ENCODE results near the gene OR3A2. TPM values are rescaled to one million over a fixed set of nuclear protein-coding genes. Genes with fewer than 3 reads are reported as not detected.
"Not testable (repeated sequence)": the region's sequence is repeated elsewhere in the genome, so short reads cannot be mapped to it uniquely, and the experiment has no call there.

The OR3A2 gene
- total and polyA plus RNA-seq, 2 donors (not counting 1 experiment from before 2014, with no cell fraction given): not detected

DNA sequence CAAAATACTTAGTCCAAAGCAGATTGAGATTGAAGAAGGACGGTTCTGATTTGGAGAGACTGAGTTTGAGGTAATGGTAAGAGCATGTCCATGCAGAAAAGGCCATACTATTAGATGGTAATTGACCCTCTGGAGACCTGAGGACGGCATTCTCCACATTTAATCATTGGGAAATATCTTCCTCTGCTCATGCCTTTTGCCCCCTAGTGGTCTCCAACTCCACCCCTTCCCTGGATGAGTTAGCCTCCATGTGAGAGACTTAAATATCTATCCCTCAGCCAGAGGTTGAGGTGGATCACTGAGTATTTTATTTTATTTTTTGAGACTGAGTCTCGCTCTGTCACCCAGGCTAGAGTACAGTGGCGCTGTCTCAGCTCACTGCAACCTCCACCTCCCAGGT, 77.5 kb downstream of the OR3A2 start:
- H3K4me2 ChIP-seq (ENCODE audit: extremely low read depth, insufficient read depth, low read length): no peak overlapping the region
- TF ChIP-seq, protein P1, sequence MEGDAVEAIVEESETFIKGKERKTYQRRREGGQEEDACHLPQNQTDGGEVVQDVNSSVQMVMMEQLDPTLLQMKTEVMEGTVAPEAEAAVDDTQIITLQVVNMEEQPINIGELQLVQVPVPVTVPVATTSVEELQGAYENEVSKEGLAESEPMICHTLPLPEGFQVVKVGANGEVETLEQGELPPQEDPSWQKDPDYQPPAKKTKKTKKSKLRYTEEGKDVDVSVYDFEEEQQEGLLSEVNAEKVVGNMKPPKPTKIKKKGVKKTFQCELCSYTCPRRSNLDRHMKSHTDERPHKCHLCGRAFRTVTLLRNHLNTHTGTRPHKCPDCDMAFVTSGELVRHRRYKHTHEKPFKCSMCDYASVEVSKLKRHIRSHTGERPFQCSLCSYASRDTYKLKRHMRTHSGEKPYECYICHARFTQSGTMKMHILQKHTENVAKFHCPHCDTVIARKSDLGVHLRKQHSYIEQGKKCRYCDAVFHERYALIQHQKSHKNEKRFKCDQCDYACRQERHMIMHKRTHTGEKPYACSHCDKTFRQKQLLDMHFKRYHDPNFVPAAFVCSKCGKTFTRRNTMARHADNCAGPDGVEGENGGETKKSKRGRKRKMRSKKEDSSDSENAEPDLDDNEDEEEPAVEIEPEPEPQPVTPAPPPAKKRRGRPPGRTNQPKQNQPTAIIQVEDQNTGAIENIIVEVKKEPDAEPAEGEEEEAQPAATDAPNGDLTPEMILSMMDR (conservative IDR thresholded peaks at IDR 0.05 in 1 of 2, IDR thresholded peaks at IDR 0.05 in 1 of 2; ENCODE audit: low read depth in 1 of 2, low read length in 2 of 2): no peak
- DNase-seq (ENCODE audit: low read depth in 2 of 2): no peak
- no peaks in the 10 kb centered on the region for H3K9me3 ChIP-seq (ENCODE audit: control insufficient read depth, insufficient read depth, low read depth, low read length)
- no peaks in the 10 kb centered on the region for H3K4me1 ChIP-seq (ENCODE audit: control insufficient read depth, extremely low read depth, insufficient read depth, low read length)
- H3K27ac ChIP-seq (ENCODE audit: insufficient read depth, low read length): no peak overlapping the region
- no peaks in the 10 kb centered on the region for H4K20me1 ChIP-seq (ENCODE audit: control insufficient read depth, extremely low read depth, insufficient read depth, low read length)
- H3K9ac ChIP-seq (ENCODE audit: insufficient read depth, low read length): no peak overlapping the region
- H3K36me3 ChIP-seq (ENCODE audit: control insufficient read depth, insufficient read depth, low read length): no peaks in the 10 kb centered on the region
- no peaks in the 10 kb centered on the region for H3K27me3 ChIP-seq (ENCODE audit: control insufficient read depth, insufficient read depth, low read length)
- no peak overlapping the region for H3K4me3 ChIP-seq (replicated peaks in 1 of 4; ENCODE audit: control extremely low read depth in 1 of 4, insufficient read depth in 1 of 4, low read depth in 3 of 4, low read length in 4 of 4)
- H3K79me2 ChIP-seq (ENCODE audit: control insufficient read depth, insufficient read depth, low read length): no peaks in the 10 kb centered on the region
- no peak overlapping the region for H2AFZ ChIP-seq (ENCODE audit: low read length)

DNA sequence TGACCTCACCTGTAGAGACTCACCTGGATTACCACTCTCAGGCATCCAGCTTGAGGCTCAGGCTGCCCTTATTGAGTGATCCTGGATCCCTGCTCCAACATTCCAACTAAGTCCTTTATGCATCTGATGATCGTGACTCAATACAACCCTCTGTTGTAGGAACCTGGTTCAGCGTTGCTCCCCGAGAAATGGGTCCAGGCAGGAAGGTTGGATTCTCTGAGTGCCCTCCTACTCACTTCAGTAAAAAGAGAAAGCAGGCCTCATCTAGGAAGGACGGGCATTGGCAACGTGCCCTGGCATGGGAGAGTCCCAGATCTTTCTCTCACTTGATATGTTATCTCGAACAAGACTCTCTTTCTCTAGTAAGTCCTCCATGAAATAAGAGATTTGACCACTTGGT, 87.8 kb downstream of the OR3A2 start, which contains the start of gene OR3A1:
TSS of gene OR3A1 (minus strand) at position 101 of the 400 bp plus-strand sequence. CDS start 5,778 bp downstream, outside the sequence.
- no peak for DNase-seq (ENCODE audit: low read depth in 2 of 2)
- Histone ChIP-seq H3K79me2 (ENCODE audit: control insufficient read depth, insufficient read depth, low read length) (no peaks in the 10 kb centered on the region), H3K27me3 (ENCODE audit: control insufficient read depth, insufficient read depth, low read length) (no peaks in the 10 kb centered on the region), H3K27ac (ENCODE audit: insufficient read depth, low read length) (no peak within 1 kb of the TSS), H4K20me1 (ENCODE audit: control insufficient read depth, extremely low read depth, insufficient read depth, low read length) (no peaks in the 10 kb centered on the region), H3K4me3 (replicated peaks in 1 of 4; ENCODE audit: control extremely low read depth in 1 of 4, insufficient read depth in 1 of 4, low read depth in 3 of 4, low read length in 4 of 4) (no peak within 1 kb of the TSS), H3K4me1 (ENCODE audit: control insufficient read depth, extremely low read depth, insufficient read depth, low read length) (no peaks in the 10 kb centered on the region), H2AFZ (ENCODE audit: low read length) (no peak within 1 kb of the TSS), H3K36me3 (ENCODE audit: control insufficient read depth, insufficient read depth, low read length) (no peaks in the 10 kb centered on the region), H3K9ac (ENCODE audit: insufficient read depth, low read length) (no peak within 1 kb of the TSS), H3K4me2 (ENCODE audit: extremely low read depth, insufficient read depth, low read length) (no peak within 1 kb of the TSS), H3K9me3 (ENCODE audit: control insufficient read depth, insufficient read depth, low read depth, low read length) (no peaks in the 10 kb centered on the region)
- TF ChIP-seq, protein P1 (conservative IDR thresholded peaks at IDR 0.05 in 1 of 2, IDR thresholded peaks at IDR 0.05 in 1 of 2; ENCODE audit: low read depth in 1 of 2, low read length in 2 of 2): no peak
- TF ChIP-seq EZH2 (IDR thresholded peaks at IDR 0.05; ENCODE audit: low read length, missing control alignments): no peak

DNA sequence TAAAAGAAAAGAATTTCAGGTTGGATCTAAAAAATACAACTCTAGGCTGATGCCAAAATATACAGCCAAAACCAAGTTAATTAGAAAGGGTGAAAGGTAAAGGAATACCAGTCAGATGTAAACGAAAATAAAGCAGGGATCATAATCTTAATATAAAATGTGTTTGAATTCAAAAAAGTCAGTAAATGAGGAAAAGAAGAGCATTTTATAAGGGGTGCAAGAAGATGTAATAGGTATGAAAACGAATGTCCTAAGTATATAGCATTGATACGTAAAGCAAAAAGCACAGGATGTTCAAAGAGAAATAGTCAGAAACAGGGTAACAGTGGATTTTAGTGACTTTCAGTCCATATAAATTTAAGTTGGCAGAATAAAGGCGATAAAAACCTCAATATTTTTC, 90.5 kb downstream of the OR3A2 start:
- Histone ChIP-seq H2AFZ (ENCODE audit: low read length) (no peak overlapping the region), H4K20me1 (ENCODE audit: control insufficient read depth, extremely low read depth, insufficient read depth, low read length) (no peaks in the 10 kb centered on the region), H3K27ac (ENCODE audit: insufficient read depth, low read length) (no peak overlapping the region), H3K4me2 (ENCODE audit: extremely low read depth, insufficient read depth, low read length) (no peak overlapping the region), H3K79me2 (ENCODE audit: control insufficient read depth, insufficient read depth, low read length) (no peaks in the 10 kb centered on the region), H3K4me3 (replicated peaks in 1 of 4; ENCODE audit: control extremely low read depth in 1 of 4, insufficient read depth in 1 of 4, low read depth in 3 of 4, low read length in 4 of 4) (no peak overlapping the region), H3K27me3 (ENCODE audit: control insufficient read depth, insufficient read depth, low read length) (no peaks in the 10 kb centered on the region), H3K9me3 (ENCODE audit: control insufficient read depth, insufficient read depth, low read depth, low read length) (no peaks in the 10 kb centered on the region), H3K9ac (ENCODE audit: insufficient read depth, low read length) (no peak overlapping the region), H3K36me3 (ENCODE audit: control insufficient read depth, insufficient read depth, low read length) (no peaks in the 10 kb centered on the region), H3K4me1 (ENCODE audit: control insufficient read depth, extremely low read depth, insufficient read depth, low read length) (no peaks in the 10 kb centered on the region)
- TF ChIP-seq, protein P1 (conservative IDR thresholded peaks at IDR 0.05 in 1 of 2, IDR thresholded peaks at IDR 0.05 in 1 of 2; ENCODE audit: low read depth in 1 of 2, low read length in 2 of 2): no peak
- no peak for TF ChIP-seq EZH2 (IDR thresholded peaks at IDR 0.05; ENCODE audit: low read length, missing control alignments)
- no peak for DNase-seq (ENCODE audit: low read depth in 2 of 2)

DNA sequence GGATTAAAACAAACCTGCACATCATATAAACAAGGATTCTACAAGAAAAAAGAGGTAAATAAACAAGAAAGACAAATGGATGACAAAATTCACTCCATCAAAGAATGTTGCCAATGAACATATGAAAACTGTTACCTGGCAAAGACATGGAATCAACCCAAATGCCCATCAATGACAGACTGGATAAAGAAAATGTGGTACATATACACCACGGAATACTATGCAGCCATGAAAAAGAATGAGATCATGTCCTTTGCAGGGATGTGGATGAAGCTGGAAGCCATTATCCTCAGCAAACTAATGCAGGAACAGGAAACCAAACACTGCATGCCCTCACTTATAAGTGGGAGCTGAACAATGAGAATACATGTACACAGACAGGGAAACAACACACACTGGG, 92.6 kb downstream of the OR3A2 start:
- H3K27ac ChIP-seq (ENCODE audit: insufficient read depth, low read length); H3K4me2 ChIP-seq (ENCODE audit: extremely low read depth, insufficient read depth, low read length); H3K4me1 ChIP-seq (ENCODE audit: control insufficient read depth, extremely low read depth, insufficient read depth, low read length); DNase-seq (ENCODE audit: low read depth in 2 of 2); H3K27me3 ChIP-seq (ENCODE audit: control insufficient read depth, insufficient read depth, low read length); H2AFZ ChIP-seq (ENCODE audit: low read length); H3K36me3 ChIP-seq (ENCODE audit: control insufficient read depth, insufficient read depth, low read length); H4K20me1 ChIP-seq (ENCODE audit: control insufficient read depth, extremely low read depth, insufficient read depth, low read length); H3K9me3 ChIP-seq (ENCODE audit: control insufficient read depth, insufficient read depth, low read depth, low read length); H3K9ac ChIP-seq (ENCODE audit: insufficient read depth, low read length); H3K79me2 ChIP-seq (ENCODE audit: control insufficient read depth, insufficient read depth, low read length); H3K4me3 ChIP-seq (replicated peaks in 1 of 4; ENCODE audit: control extremely low read depth in 1 of 4, insufficient read depth in 1 of 4, low read depth in 3 of 4, low read length in 4 of 4): not testable (repeated sequence)

All from fibroblast of lung (primary cell).